PC-3 (cell line): Measurements from ENCODE around the gene ST3GAL3. TPM values are rescaled to one million over a fixed set of nuclear protein-coding genes. Genes with fewer than 3 reads are reported as not detected.

Experiments
- ATAC-seq: fragments of 200-7000 bp; cut with Tn5 transposase; 2 replicates; pipeline ENCODE4 v1.9.1; 2020; ENCODE audit warnings: mild to moderate bottlenecking, moderate library complexity
- BruUV-seq: library from RNA; stranded (reverse); fragments of 400-500 nt; replicated peaks from 2 replicates; lab custom pipeline; 2021; lab: Mats Ljungman, UMichigan
- CTCF ChIA-PET: fragments of 300-600 bp; sonication (Branson Sonifier 250); formaldehyde crosslinking; loops from one replicate; lab custom pipeline; 2022; ENCODE audit warnings: antibody characterized with exemption; lab: Charles Lee
- POLR2A ChIA-PET: fragments of 300-600 bp; sonication (Branson Sonifier 250); formaldehyde crosslinking; loops from one replicate; lab custom pipeline; 2022; ENCODE audit warnings: antibody characterized with exemption; ENCODE audit not compliant: unreplicated experiment; lab: Charles Lee
- DNase-seq: peaks from one replicate; pipeline ENCODE4 v3.0.0-alpha.2; 2015
- H2AFZ ChIP-seq: fragments of 300-600 bp; sonication (generic); 2 replicates; pipeline ENCODE4 v1.6.0; 2016; ENCODE audit warnings: antibody characterized with exemption, low read length
- H3F3A ChIP-seq: fragments of 300-600 bp; sonication (generic); one replicate; pipeline ENCODE4 v1.6.0; 2017; ENCODE audit warnings: antibody characterized with exemption, low read length, control low read depth, mild to moderate bottlenecking; ENCODE audit not compliant: unreplicated experiment
- H3K27ac ChIP-seq: fragments of 300-600 bp; sonication (generic); 2 replicates; pipeline ENCODE4 v1.5.1; 2016; ENCODE audit warnings: mild to moderate bottlenecking, low read length
- H3K27me3 ChIP-seq: fragments of 300-600 bp; sonication (generic); 2 replicates; pipeline ENCODE4 v1.6.1; 2016; ENCODE audit warnings: low read length, mixed read lengths
- H3K36me3 ChIP-seq: fragments of 300-600 bp; sonication (generic); 2 replicates; pipeline ENCODE4 v1.6.1; 2016; ENCODE audit warnings: low read depth, mixed run types, low read length, mixed read lengths
- H3K4me1 ChIP-seq: fragments of 300-600 bp; sonication (generic); 2 replicates; pipeline ENCODE4 v1.5.1; 2016; ENCODE audit warnings: low read length; ENCODE audit not compliant: insufficient read depth
- H3K4me2 ChIP-seq: fragments of 300-600 bp; sonication (generic); 2 replicates; pipeline ENCODE4 v1.6.0; 2016; ENCODE audit warnings: low read length
- H3K4me3 ChIP-seq: fragments of 300-600 bp; sonication (generic); 2 replicates; pipeline ENCODE4 v1.5.1; 2016; ENCODE audit warnings: mild to moderate bottlenecking, low read length, mixed read lengths
- H3K79me2 ChIP-seq: fragments of 300-600 bp; sonication (generic); 2 replicates; pipeline ENCODE4 v1.6.1; 2017; ENCODE audit warnings: low read length, mixed read lengths
- H3K9ac ChIP-seq: fragments of 300-600 bp; sonication (generic); 2 replicates; pipeline ENCODE4 v1.6.0; 2016; ENCODE audit warnings: mild to moderate bottlenecking, low read length
- H3K9me2 ChIP-seq: fragments of 300-600 bp; sonication (generic); replicated peaks from 2 replicates; pipeline ENCODE4 v1.6.1; 2016; ENCODE audit warnings: mixed run types, low read length, mixed read lengths
- H3K9me3 ChIP-seq: fragments of 300-600 bp; sonication (generic); 2 replicates; pipeline ENCODE4 v1.6.1; 2016; ENCODE audit warnings: low read length, mixed read lengths
- H4K20me1 ChIP-seq: fragments of 300-600 bp; sonication (generic); 2 replicates; pipeline ENCODE4 v1.6.1; 2016; ENCODE audit warnings: low read length, mixed read lengths
- EZH2 ChIP-seq: fragments of 300-600 bp; sonication (generic); IDR thresholded peaks from one replicate; pipeline ENCODE4 v1.6.1; 2017; ENCODE audit warnings: antibody characterized with exemption, mild to moderate bottlenecking, low read length; ENCODE audit not compliant: unreplicated experiment
- EZH2phosphoT487 ChIP-seq: fragments of 300-600 bp; sonication (generic); IDR thresholded peaks from 2 replicates; pipeline ENCODE4 v1.6.1; 2018; ENCODE audit warnings: mild to moderate bottlenecking, antibody characterized with exemption, low read length, borderline replicate concordance
- intact Hi-C: fragments of 100-400 bp; cut with micrococcal nuclease; formaldehyde crosslinking; loops from 2 replicates; pipeline ENCODE4 v1.9.0; 2023
- total RNA-seq: library from RNA; depleted of rRNA; stranded (reverse); fragments of >200 nt; gene quantifications from 2 replicates; pipeline ENCODE4 v1.2.3, GENCODE V29; 2014
- TF ChIP-seq, protein P1 (sequence below): fragments of 300-600 bp; sonication (generic); conservative IDR thresholded peaks from 2 replicates; pipeline ENCODE4 v1.5.1; 2017; ENCODE audit warnings: antibody characterized with exemption, low read depth, mild to moderate bottlenecking, low read length

The ST3GAL3 gene
- total RNA-seq, 1 experiment from 2014 or later, result 9.0 TPM

DNA sequence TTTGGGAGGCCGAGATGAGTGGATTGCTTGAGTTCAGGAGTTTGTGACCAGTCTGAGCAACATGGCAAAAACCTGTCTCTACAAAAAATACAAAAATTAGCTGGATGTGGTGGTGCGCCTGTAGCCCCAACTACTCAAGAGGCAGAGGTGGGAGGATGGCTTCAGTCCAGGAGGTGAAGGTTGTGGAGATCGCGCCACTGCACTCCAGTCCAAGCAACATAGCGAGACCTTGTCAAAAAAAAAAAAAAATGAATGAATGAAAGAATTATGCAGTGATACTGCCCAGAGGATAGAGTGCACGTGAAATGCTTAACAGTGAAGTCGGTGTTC is 262.0 kb downstream of the ST3GAL3 start:
- POLR2A ChIA-PET, result no interaction called here

DNA sequence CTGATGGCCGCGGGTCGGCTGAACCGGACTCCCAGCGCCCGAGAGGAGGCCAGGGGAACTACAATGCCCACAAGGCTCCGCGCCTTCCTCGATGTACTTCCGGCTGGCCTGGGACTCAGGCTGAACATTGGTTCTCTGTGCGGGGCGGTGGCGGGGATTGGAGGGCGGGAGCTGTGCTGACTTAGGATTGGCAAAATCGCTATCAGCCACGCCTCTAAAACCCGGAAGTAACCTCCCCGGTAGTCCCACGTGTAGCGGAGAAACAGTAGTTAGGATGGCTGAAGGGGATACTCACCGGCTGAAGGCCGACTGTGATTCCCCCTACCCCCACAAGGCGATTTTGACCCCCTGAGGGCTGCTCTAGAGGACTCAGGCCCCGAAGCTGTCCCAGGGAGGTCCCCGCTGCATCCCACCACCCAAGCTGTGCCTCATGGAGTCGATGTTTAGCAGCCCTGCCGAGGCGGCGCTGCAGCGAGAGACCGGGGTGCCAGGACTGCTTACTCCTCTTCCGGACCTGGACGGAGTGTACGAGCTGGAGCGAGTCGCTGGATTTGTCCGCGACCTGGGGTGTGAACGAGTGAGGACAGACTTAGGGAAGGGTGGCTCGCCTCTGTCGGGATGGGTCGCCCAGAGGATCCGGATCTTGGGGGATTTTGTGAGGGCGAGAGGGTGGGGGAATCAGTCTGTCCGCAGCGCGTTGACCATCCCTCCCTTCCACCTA is 262.6 kb downstream of the ST3GAL3 start, which contains the start of gene DPH2:
Gene DPH2 (plus strand): TSS at position 265 of the 721 bp plus-strand sequence. CDS start 166 bp downstream, at position 431.
- TF ChIP-seq EZH2, result no peak
- TF ChIP-seq, protein P1, sequence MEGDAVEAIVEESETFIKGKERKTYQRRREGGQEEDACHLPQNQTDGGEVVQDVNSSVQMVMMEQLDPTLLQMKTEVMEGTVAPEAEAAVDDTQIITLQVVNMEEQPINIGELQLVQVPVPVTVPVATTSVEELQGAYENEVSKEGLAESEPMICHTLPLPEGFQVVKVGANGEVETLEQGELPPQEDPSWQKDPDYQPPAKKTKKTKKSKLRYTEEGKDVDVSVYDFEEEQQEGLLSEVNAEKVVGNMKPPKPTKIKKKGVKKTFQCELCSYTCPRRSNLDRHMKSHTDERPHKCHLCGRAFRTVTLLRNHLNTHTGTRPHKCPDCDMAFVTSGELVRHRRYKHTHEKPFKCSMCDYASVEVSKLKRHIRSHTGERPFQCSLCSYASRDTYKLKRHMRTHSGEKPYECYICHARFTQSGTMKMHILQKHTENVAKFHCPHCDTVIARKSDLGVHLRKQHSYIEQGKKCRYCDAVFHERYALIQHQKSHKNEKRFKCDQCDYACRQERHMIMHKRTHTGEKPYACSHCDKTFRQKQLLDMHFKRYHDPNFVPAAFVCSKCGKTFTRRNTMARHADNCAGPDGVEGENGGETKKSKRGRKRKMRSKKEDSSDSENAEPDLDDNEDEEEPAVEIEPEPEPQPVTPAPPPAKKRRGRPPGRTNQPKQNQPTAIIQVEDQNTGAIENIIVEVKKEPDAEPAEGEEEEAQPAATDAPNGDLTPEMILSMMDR, result peak; percentile 35; the same call in 1 of the 2 replicates
- no peak for TF ChIP-seq EZH2phosphoT487
- H3K36me3 ChIP-seq, result peaks cover 25% of the 10 kb centered on the region
- H3K9me3 ChIP-seq, result no peaks in the 10 kb centered on the region
- H2AFZ ChIP-seq, result peak within 1 kb of the TSS; percentile 80
- peak within 1 kb of the TSS; percentile 88 for H3K4me2 ChIP-seq
- peak within 1 kb of the TSS; percentile 23 for H3K27ac ChIP-seq
- intact Hi-C loops, result loop anchor here (2.0 kb wide), 1 partner anchor 23 kb away; the partner anchor contains the start of gene IPO13
- DNase-seq (peak; percentile 97), ATAC-seq (peak; percentile 90)
- H3K4me1 ChIP-seq, result peaks cover 18% of the 10 kb centered on the region
- peak within 1 kb of the TSS; percentile 92 for H3K9ac ChIP-seq
- H3K9me2 ChIP-seq, result no peaks in the 10 kb centered on the region
- H3K27me3 ChIP-seq, result no peaks in the 10 kb centered on the region
- no peaks in the 10 kb centered on the region for H4K20me1 ChIP-seq
- CTCF ChIA-PET, result interaction anchor here (1.0 to 1.5 kb wide), 2 partner anchors 35 to 207 kb away, joined by 3 read pairs; no protein-coding TSS in a partner anchor
- POLR2A ChIA-PET, result interaction anchor here (0.5 to 1.2 kb wide), 2 partner anchors 41 to 767 kb away, joined by 3 to 7 read pairs; no protein-coding TSS in a partner anchor
- peak within 1 kb of the TSS; percentile 99 for H3K4me3 ChIP-seq
- no peaks in the 10 kb centered on the region for H3F3A ChIP-seq
- peaks cover 21% of the 10 kb centered on the region for H3K79me2 ChIP-seq
- TSS peak; percentile 60 for BruUV-seq

More for the DNA sequence above, 262.0 kb downstream of the ST3GAL3 start:
- no peaks in the 10 kb centered on the region for H4K20me1 ChIP-seq
- H3K27ac ChIP-seq, result no peak overlapping the region
- ATAC-seq (no peak), DNase-seq (no peak)
- intact Hi-C loops, result loop anchor here (2.0 kb wide), 1 partner anchor 23 kb away; the partner anchor contains the start of gene IPO13
- H3K27me3 ChIP-seq, result no peaks in the 10 kb centered on the region
- CTCF ChIA-PET, result interaction anchor here (1.0 to 1.5 kb wide), 2 partner anchors 34 to 206 kb away, joined by 3 read pairs; no protein-coding TSS in a partner anchor
- TF ChIP-seq EZH2 (no peak), EZH2phosphoT487 (no peak)
- TF ChIP-seq, protein P1, result no peak
- no TSS peak for BruUV-seq
- peaks cover 18% of the 10 kb centered on the region for H3K4me1 ChIP-seq
- H3K4me3 ChIP-seq, result peak overlapping the region; percentile 35; the same call in 1 of the 2 replicates
- H3K9ac ChIP-seq, result no peak overlapping the region
- H3K4me2 ChIP-seq, result peak overlapping the region; percentile 66
- H3K9me3 ChIP-seq, result no peaks in the 10 kb centered on the region
- H3F3A ChIP-seq, result no peaks in the 10 kb centered on the region
- H3K36me3 ChIP-seq, result peaks cover 25% of the 10 kb centered on the region
- H2AFZ ChIP-seq, result peak overlapping the region; percentile 61; the same call in 1 of the 2 replicates
- H3K9me2 ChIP-seq, result no peaks in the 10 kb centered on the region
- peaks cover 20% of the 10 kb centered on the region for H3K79me2 ChIP-seq
